ES-I3 (cell line): ENCODE results near the gene RAD51B.

Source experiments
- H3K36me3 ChIP-seq: 2 replicates; pipeline ENCODE4 v1.6.1; 2013; ENCODE audit warnings: mild to moderate bottlenecking, low read length, control low read depth, moderate library complexity; ENCODE audit not compliant: insufficient read depth
- H3K4me1 ChIP-seq: 2 replicates; pipeline ENCODE4 v1.6.1; 2013; ENCODE audit warnings: mild to moderate bottlenecking, control low read depth, low read length; ENCODE audit not compliant: insufficient read depth
- H3K9ac ChIP-seq: 2 replicates; pipeline ENCODE4 v1.6.1; 2013; ENCODE audit warnings: low read depth, mild to moderate bottlenecking, low read length, moderate library complexity
- H3K9me3 ChIP-seq: 2 replicates; pipeline ENCODE4 v1.6.1; 2013; ENCODE audit warnings: mild to moderate bottlenecking, low read length, moderate library complexity; ENCODE audit not compliant: control insufficient read depth, insufficient read depth

The RAD51B gene

DNA sequence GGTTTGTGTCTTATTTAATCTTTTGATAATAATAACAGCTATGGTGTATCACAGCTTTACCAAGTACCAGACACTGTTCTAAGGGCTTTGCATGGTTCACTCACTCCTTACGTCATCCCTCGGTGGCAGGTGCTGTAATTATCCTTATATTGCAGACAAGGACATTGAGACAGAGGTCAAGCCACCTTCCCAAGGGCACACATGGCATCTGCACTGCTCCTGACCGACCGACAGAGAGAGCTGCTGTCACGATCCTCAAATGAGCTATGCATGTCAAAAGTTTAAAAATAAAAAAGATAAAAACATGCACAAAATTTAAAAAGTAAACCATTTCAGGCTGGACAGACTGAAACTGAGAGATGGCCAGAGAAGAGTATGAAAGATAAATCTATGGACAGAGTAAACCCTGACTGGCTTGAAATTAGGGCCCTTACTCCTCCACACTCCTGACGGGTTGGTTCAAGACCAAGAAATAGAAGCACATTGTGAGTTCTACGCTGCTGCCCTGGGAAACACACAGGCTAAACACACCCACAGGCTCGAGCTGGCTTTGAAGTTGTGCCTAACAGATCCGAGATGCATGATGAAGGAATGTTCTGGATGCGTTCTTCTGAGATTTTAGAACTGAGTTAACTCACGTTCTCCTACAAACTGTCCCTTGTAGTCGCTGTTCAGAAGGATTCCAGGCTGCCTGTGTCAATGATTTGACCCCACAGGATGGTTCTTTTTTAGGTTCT lies 704.6 kb downstream of the RAD51B start:
- peaks cover 4% of the 10 kb centered on the region for H3K9me3 ChIP-seq
- peaks cover 37% of the 10 kb centered on the region for H3K4me1 ChIP-seq
- H3K9ac ChIP-seq = no peak overlapping the region
- H3K36me3 ChIP-seq = no peaks in the 10 kb centered on the region; the same call in 1 of the 2 replicates

GRCh38 chr14:68525516-68525915 lies 705.9 kb downstream of the RAD51B start:
- Histone ChIP-seq H3K9me3 (peaks cover 8% of the 10 kb centered on the region), H3K4me1 (peaks cover 33% of the 10 kb centered on the region), H3K36me3 (no peaks in the 10 kb centered on the region; the same call in 1 of the 2 replicates), H3K9ac (no peak overlapping the region)

DNA sequence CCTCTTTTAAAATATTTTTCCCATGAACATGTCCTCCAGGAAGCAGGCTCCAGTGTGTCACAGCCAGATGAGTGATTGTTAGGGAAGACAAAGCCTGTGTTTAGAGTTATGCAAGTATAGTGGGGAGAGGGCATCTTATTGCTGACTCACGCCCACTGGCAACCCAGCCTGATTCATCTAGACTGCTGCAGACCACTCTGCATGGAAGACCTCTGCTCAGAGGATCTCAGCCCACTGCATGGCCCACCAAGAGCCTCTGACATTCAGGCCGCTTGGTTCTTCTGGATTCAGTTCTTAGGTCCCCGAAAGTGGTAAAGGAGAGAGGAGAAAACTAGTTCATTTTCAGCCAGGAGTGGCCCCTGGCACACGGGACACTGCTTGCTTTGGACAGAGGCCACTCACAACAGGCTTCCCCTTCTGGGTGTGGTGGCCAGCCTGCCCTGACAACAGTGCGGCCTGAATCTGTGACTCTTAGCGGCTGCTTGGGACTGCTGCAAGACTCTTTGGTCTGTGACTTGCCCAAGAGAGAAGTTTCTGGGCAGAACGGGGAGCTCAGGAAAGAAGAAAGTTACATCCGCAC lies 707.0 kb downstream of the RAD51B start:
- peaks cover 24% of the 10 kb centered on the region for H3K4me1 ChIP-seq
- H3K9ac ChIP-seq = no peak overlapping the region
- no peaks in the 10 kb centered on the region; the same call in 1 of the 2 replicates for H3K36me3 ChIP-seq
- peaks cover 12% of the 10 kb centered on the region for H3K9me3 ChIP-seq

DNA sequence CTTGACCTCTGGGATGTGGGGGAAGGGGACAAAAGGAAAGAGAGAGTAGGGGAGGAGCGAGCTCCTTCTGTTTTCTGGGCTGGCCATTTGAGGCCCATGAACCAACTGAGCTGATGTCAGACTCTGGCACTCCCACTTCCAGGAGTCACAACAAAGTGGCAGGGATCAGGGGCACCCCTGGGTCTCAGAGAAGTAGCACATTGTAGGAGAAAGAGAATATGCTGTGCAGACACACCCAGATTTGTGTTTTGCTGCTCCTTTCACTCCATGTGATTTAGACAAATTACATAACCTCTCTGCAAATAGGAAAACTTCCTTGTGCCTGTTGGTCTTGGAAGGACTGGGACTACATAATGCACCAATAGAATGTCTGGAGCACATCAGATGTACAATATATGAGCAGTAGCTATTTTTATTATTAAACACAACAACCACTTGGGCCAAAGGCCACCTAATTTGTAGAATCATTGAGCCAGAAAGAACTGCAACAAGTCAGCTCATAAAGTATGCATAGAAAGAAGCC lies 707.8 kb downstream of the RAD51B start:
- H3K36me3 ChIP-seq = no peaks in the 10 kb centered on the region; the same call in 1 of the 2 replicates
- peaks cover 16% of the 10 kb centered on the region for H3K4me1 ChIP-seq
- no peak overlapping the region for H3K9ac ChIP-seq
- peaks cover 15% of the 10 kb centered on the region for H3K9me3 ChIP-seq

- Histone ChIP-seq H3K9ac (no peak overlapping the region), H3K36me3 (no peaks in the 10 kb centered on the region; the same call in 1 of the 2 replicates), H3K9me3 (peaks cover 15% of the 10 kb centered on the region), H3K4me1 (peaks cover 9% of the 10 kb centered on the region)
Observed at GRCh38 chr14:68528040-68528687, 708.6 kb downstream of the RAD51B start.

GRCh38 chr14:68530443-68530842 lies 710.9 kb downstream of the RAD51B start:
- H3K9me3 ChIP-seq = peaks cover 15% of the 10 kb centered on the region
- no peaks in the 10 kb centered on the region for H3K36me3 ChIP-seq
- H3K4me1 ChIP-seq = peaks cover 9% of the 10 kb centered on the region

DNA sequence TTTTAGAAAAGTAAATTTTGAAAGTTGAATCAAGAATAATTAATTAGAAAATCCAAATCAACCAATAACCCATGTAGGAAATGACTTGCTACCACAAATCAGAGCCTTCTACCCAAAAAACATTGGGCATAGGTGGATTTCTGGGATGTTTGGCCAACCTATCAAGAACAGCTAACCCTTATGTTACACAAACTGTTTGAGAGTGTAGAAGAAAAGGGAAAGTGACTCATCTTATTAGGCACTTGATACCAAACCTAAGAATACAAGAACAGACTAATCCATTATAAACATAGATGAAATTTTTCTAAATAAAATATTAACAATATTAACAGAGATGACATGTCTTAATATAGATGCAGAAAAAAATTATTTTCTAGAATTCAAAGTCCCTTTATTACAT lies 712.9 kb downstream of the RAD51B start:
- no peaks in the 10 kb centered on the region for H3K36me3 ChIP-seq
- H3K9ac ChIP-seq = no peak overlapping the region
- 0 out of 2 replicates have a peak, but pooled peaks cover under 1% of the 10 kb centered on the region for H3K4me1 ChIP-seq
- peaks cover 15% of the 10 kb centered on the region for H3K9me3 ChIP-seq

More at GRCh38 chr14:68530443-68530842, 710.9 kb downstream of the RAD51B start:
- no peak overlapping the region for H3K9ac ChIP-seq

- no peaks in the 10 kb centered on the region for H3K36me3 ChIP-seq
- H3K9me3 ChIP-seq = peaks cover 10% of the 10 kb centered on the region
- H3K4me1 ChIP-seq = no peaks in the 10 kb centered on the region; the same call in 1 of the 2 replicates
- no peak overlapping the region for H3K9ac ChIP-seq
Observed at GRCh38 chr14:68534276-68534675, 714.7 kb downstream of the RAD51B start.

- H3K9me3 ChIP-seq = peaks cover 7% of the 10 kb centered on the region
- no peaks in the 10 kb centered on the region; the same call in 1 of the 2 replicates for H3K4me1 ChIP-seq
- H3K9ac ChIP-seq = no peak overlapping the region
- no peaks in the 10 kb centered on the region for H3K36me3 ChIP-seq
Observed at GRCh38 chr14:68535404-68536017, 715.9 kb downstream of the RAD51B start.

- no peak overlapping the region for H3K9ac ChIP-seq
Observed at GRCh38 chr14:68536018-68536410, 716.4 kb downstream of the RAD51B start.

DNA sequence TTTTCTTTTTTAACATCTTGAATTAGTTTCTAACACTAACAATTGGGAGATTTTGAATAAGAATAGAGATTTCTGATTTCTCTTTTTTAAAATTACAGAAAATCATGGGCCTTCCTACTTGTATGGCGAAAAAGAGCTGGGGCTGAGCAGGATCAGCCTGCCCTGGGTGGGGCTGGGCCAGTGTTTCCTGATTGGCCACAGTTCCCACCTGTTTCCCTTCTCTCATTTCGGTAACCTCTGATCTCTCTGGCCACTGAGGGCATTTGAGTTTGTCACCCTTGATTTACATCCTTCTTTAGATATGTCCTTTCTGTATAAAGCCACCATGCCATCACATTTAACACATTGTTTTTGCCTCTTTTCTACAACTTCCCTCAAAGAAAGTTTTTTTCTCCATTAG lies 719.1 kb downstream of the RAD51B start:
- Histone ChIP-seq H3K36me3 (no peaks in the 10 kb centered on the region), H3K9me3 (no peaks in the 10 kb centered on the region)

More at GRCh38 chr14:68536018-68536410, 716.4 kb downstream of the RAD51B start:
- H3K9me3 ChIP-seq = peaks cover 7% of the 10 kb centered on the region
- H3K4me1 ChIP-seq = no peaks in the 10 kb centered on the region; the same call in 1 of the 2 replicates
- no peaks in the 10 kb centered on the region for H3K36me3 ChIP-seq

DNA sequence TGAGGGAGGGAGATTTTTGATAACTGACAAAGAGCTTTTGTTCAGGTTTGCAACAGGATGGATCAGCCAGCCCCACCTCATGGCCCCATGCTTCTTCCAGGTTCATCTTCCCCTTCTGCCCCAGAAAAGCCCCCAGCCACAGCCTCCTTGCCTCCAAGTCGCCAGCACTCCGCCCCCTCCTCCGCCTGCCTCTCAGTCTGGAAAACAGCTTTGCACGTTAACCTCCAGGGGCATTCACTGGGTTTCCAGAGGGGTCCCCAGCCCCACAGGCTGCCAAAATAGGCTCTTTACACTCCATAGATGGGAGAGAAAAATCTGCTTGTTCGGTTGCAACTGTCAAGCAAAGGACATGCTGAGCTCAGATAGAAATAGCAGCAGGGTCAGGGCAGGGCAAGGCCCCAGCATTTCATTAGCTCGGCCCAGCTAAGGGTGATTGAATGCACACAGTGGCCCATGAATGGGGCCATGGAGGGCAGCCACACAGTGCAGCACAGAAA lies 719.7 kb downstream of the RAD51B start:
- Histone ChIP-seq H3K9me3 (no peaks in the 10 kb centered on the region), H3K36me3 (no peaks in the 10 kb centered on the region), H3K9ac (no peak overlapping the region), H3K4me1 (no peaks in the 10 kb centered on the region; the same call in 1 of the 2 replicates)

More for the DNA sequence above, 719.1 kb downstream of the RAD51B start:
- H3K4me1 ChIP-seq = no peaks in the 10 kb centered on the region; the same call in 1 of the 2 replicates
- H3K9ac ChIP-seq = no peak overlapping the region

DNA sequence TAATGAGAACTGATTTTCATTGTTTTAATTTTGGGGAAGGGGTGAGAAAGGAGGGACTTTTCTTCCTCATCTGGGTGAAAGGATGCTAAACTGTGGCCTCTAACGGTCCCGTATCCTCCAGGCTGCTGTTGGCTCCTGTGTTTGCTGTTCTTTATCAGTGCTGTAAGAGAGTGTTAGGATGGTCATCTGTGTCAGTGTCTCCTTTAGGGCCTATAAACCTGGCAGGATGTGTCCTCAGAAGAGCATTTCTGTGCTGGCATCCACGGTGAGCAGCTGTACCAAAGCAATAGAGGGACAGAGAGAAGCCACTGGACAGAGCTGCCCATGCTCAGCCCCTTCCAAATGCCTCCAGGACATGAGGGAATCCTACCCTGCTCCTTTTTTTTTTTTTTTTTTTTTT lies 720.2 kb downstream of the RAD51B start:
- Histone ChIP-seq H3K9me3 (no peaks in the 10 kb centered on the region), H3K4me1 (no peaks in the 10 kb centered on the region; the same call in 1 of the 2 replicates), H3K9ac (no peak overlapping the region), H3K36me3 (no peaks in the 10 kb centered on the region)
